K562 (cell line): ENCODE results near the gene BLCAP. TPM values are rescaled to one million over a fixed set of nuclear protein-coding genes. Genes with fewer than 3 reads are reported as not detected.

Source experiments
- BDP1 ChIP-seq: IDR thresholded peaks from 3 replicates; pipeline ENCODE4 v1.6.1; 2011; ENCODE audit not compliant: insufficient read length, insufficient read depth
- BHLHE40 ChIP-seq: IDR thresholded peaks from 2 replicates; pipeline ENCODE4 v1.6.1; 2011; ENCODE audit warnings: low read length, improper control_type of control experiment
- CCAR2 ChIP-seq: fragments of 200-400 bp; formaldehyde crosslinking; IDR thresholded peaks from 2 replicates; pipeline ENCODE4 v1.6.1; 2017; ENCODE audit warnings: mild to moderate bottlenecking, low read depth, low read length
- ETV5 ChIP-seq: sonication (generic); formaldehyde crosslinking; IDR thresholded peaks from 2 replicates; pipeline ENCODE4 v1.4.0; 2020; ENCODE audit warnings: low read depth, mild to moderate bottlenecking, missing genetic modification reagents
- FOS ChIP-seq: IDR thresholded peaks from 3 replicates; pipeline ENCODE4 v1.6.1; 2011; ENCODE audit not compliant: insufficient read length; ENCODE audit errors: extremely low read depth
- HDAC2 ChIP-seq: fragments of 450-650 bp; IDR thresholded peaks from 2 replicates; pipeline ENCODE4 v1.6.1; 2016; ENCODE audit warnings: mild to moderate bottlenecking
- L3MBTL2 ChIP-seq: fragments of 450-650 bp; IDR thresholded peaks from 2 replicates; pipeline ENCODE4 v1.6.1; 2016; ENCODE audit warnings: mild to moderate bottlenecking, moderate library complexity
- NCOA4 ChIP-seq: fragments of 450-650 bp; IDR thresholded peaks from 2 replicates; pipeline ENCODE4 v1.6.1; 2018; ENCODE audit warnings: mild to moderate bottlenecking; ENCODE audit not compliant: partially characterized antibody
- NFE2 ChIP-seq: IDR thresholded peaks from 2 replicates; pipeline ENCODE4 v1.6.1; 2014; ENCODE audit warnings: antibody characterized with exemption, low read depth
- NFXL1 ChIP-seq: fragments of 450-650 bp; formaldehyde crosslinking; IDR thresholded peaks from 2 replicates; pipeline ENCODE4 v1.4.0; 2021; ENCODE audit warnings: mild to moderate bottlenecking
- SIX5 ChIP-seq, 2 experiments: IDR thresholded peaks; 2 replicates each; pipeline ENCODE4 v1.6.1; 2011; ENCODE audit warnings: low read length in 2 of 2, borderline replicate concordance in 1 of 2, low read depth in 1 of 2, mild to moderate bottlenecking in 1 of 2, moderate library complexity in 1 of 2; ENCODE audit not compliant: insufficient read depth in 1 of 2
- SMAD2 ChIP-seq: fragments of 150-350 bp; IDR thresholded peaks from 2 replicates; pipeline ENCODE4 v1.6.1; 2014; ENCODE audit warnings: low read depth, mild to moderate bottlenecking, low read length
- TAF9B ChIP-seq: fragments of 450-650 bp; IDR thresholded peaks from 2 replicates; pipeline ENCODE4 v1.6.1; 2018; ENCODE audit warnings: mild to moderate bottlenecking; ENCODE audit not compliant: partially characterized antibody
- TCFL5 ChIP-seq: fragments of 250-450 bp; sonication (Bioruptor Pico); conservative IDR thresholded peaks from 2 replicates; pipeline ENCODE4 v1.6.1; 2021; ENCODE audit warnings: mild to moderate bottlenecking, moderate library complexity, matching md5 sums
- ZBTB17 ChIP-seq: fragments of 450-650 bp; formaldehyde crosslinking; IDR thresholded peaks from 2 replicates; pipeline ENCODE4 v1.4.0; 2020; ENCODE audit warnings: mild to moderate bottlenecking
- ZNF507 ChIP-seq: conservative IDR thresholded peaks from 2 replicates; pipeline ENCODE4 v1.6.1; 2017; ENCODE audit warnings: missing genetic modification characterization, missing compliant biosample characterization
- polyA plus RNA-seq, 8 experiments: library from polyadenylated mRNA; depleted of rRNA in 4 of 8; stranded (reverse) in 5 of 8; unstranded in 3 of 8; fragments of >200 nt; fragmentation: Nextera tagmentation in 2 of 8; fragmentation: Illumina TruSeq in 1 of 8; extraction: Ambion mirVana in 2 of 8; extraction: Trizol in 1 of 8; gene quantifications; 2 replicates each; pipeline versions ENCODE4 v1.2.1 to v1.2.3, GENCODE V29; 2011 to 2014; ENCODE audit warnings: inconsistent platforms in 1 of 8, missing spikeins in 1 of 8
- total RNA-seq, 7 experiments: library from RNA; depleted of rRNA in 6 of 7; stranded (reverse); fragments of >200 nt in 6 of 7; fragmentation: Illumina TruSeq in 2 of 7; extraction: Trizol in 2 of 7; gene quantifications; 2 replicates each; pipeline versions ENCODE4 v1.2.1 to v1.2.3, GENCODE V29; 2011 to 2021; ENCODE audit warnings: low replicate concordance in 1 of 7
- TF ChIP-seq, protein P1 (sequence below): sonication (generic); IDR thresholded peaks from 2 replicates; pipeline ENCODE4 v1.6.1; 2016
- TF ChIP-seq, protein P2 (sequence below): fragments of 250-450 bp; sonication (Bioruptor Pico); IDR thresholded peaks from 2 replicates; pipeline ENCODE4 v1.8.0; 2022; ENCODE audit warnings: inconsistent platforms, mild to moderate bottlenecking, moderate library complexity, borderline replicate concordance
- TF ChIP-seq, protein P3 (sequence below): sonication (generic); formaldehyde crosslinking; IDR thresholded peaks from 2 replicates; pipeline ENCODE4 v1.4.0; 2020; ENCODE audit warnings: mild to moderate bottlenecking, missing genetic modification reagents
- TF ChIP-seq, protein P4 (sequence below): fragments of 250-450 bp; sonication (Bioruptor Pico); IDR thresholded peaks from 2 replicates; pipeline ENCODE4 v1.8.0; 2021; ENCODE audit warnings: mild to moderate bottlenecking, moderate library complexity
- TF ChIP-seq, protein P5 (sequence below): fragments of 250-450 bp; sonication (Bioruptor Pico); IDR thresholded peaks from 2 replicates; pipeline ENCODE4 v1.8.0; 2021; ENCODE audit warnings: moderate library complexity, mild to moderate bottlenecking, inconsistent platforms

BLCAP gene
- total and polyA plus RNA-seq, 9 of the 15 experiments (the other 6 are each of a cell fraction or from before 2014, with no cell fraction given): 16.9 to 41.5 (median 27.6) TPM

DNA sequence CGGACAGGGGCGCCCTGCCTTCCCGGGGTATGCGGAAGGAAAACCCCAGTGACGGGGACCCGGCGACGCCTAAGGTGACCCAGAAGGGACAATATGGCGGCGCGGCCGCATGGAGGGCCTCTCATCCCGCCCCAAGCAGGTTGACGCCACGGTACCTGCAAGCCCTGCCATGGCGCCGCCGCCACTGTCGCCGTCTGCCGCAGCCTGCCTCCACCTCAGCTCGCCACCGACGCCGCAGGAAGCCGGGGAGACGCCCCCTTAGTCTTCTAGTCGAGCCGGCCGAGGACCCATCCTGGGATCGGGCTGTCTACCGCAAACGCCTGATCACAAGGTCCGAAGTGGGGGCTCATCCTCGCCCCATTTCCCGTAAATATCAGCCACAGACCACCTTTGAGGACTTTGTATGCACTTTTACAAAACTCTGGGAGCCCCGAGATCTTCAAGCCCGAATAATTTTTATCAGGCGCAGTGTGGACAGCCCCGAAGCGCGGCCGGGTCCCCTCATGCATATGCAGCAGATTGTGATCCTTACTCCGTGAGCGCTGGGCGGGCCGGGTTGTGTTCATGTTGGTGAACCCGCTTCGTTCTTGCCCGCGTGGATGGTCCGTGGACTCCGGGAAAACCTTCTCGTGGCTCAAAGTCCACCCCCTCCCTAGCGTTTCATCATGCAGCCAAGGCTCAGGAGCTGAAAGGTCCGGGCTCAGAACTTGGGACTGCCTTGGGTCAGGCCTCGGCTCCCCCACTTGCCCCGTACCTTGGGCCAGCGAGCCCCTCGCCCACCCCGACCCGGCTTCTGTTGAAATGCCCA lies at the start of gene BLCAP (continued):
- TF ChIP-seq, protein P1, sequence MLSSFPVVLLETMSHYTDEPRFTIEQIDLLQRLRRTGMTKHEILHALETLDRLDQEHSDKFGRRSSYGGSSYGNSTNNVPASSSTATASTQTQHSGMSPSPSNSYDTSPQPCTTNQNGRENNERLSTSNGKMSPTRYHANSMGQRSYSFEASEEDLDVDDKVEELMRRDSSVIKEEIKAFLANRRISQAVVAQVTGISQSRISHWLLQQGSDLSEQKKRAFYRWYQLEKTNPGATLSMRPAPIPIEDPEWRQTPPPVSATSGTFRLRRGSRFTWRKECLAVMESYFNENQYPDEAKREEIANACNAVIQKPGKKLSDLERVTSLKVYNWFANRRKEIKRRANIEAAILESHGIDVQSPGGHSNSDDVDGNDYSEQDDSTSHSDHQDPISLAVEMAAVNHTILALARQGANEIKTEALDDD: no peak
- TF ChIP-seq HDAC2: 0 out of 2 replicates have a peak, but pooled peaks have one; percentile 42
- TF ChIP-seq SIX5 (IDR thresholded peaks at IDR 0.05; ENCODE audit: borderline replicate concordance in 1 of 2, insufficient read depth in 1 of 2, low read depth in 1 of 2, low read length in 2 of 2): no peak
- TF ChIP-seq TAF9B: no peak
- TF ChIP-seq NFE2: peak; percentile 98
- no peak for TF ChIP-seq SMAD2
- TF ChIP-seq, protein P2, sequence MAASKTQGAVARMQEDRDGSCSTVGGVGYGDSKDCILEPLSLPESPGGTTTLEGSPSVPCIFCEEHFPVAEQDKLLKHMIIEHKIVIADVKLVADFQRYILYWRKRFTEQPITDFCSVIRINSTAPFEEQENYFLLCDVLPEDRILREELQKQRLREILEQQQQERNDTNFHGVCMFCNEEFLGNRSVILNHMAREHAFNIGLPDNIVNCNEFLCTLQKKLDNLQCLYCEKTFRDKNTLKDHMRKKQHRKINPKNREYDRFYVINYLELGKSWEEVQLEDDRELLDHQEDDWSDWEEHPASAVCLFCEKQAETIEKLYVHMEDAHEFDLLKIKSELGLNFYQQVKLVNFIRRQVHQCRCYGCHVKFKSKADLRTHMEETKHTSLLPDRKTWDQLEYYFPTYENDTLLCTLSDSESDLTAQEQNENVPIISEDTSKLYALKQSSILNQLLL (CRISPR knock-in tag): no peak
- TF ChIP-seq, protein P3, sequence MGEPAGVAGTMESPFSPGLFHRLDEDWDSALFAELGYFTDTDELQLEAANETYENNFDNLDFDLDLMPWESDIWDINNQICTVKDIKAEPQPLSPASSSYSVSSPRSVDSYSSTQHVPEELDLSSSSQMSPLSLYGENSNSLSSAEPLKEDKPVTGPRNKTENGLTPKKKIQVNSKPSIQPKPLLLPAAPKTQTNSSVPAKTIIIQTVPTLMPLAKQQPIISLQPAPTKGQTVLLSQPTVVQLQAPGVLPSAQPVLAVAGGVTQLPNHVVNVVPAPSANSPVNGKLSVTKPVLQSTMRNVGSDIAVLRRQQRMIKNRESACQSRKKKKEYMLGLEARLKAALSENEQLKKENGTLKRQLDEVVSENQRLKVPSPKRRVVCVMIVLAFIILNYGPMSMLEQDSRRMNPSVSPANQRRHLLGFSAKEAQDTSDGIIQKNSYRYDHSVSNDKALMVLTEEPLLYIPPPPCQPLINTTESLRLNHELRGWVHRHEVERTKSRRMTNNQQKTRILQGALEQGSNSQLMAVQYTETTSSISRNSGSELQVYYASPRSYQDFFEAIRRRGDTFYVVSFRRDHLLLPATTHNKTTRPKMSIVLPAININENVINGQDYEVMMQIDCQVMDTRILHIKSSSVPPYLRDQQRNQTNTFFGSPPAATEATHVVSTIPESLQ: no peak
- no peak for TF ChIP-seq NFXL1 (CRISPR knock-in tag)
- no peak for TF ChIP-seq FOS
- no peak for TF ChIP-seq NCOA4
- no peak for TF ChIP-seq ZNF507
- TF ChIP-seq, protein P4, sequence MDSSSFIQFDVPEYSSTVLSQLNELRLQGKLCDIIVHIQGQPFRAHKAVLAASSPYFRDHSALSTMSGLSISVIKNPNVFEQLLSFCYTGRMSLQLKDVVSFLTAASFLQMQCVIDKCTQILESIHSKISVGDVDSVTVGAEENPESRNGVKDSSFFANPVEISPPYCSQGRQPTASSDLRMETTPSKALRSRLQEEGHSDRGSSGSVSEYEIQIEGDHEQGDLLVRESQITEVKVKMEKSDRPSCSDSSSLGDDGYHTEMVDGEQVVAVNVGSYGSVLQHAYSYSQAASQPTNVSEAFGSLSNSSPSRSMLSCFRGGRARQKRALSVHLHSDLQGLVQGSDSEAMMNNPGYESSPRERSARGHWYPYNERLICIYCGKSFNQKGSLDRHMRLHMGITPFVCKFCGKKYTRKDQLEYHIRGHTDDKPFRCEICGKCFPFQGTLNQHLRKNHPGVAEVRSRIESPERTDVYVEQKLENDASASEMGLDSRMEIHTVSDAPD (CRISPR knock-in tag): no peak
- TF ChIP-seq, protein P5, sequence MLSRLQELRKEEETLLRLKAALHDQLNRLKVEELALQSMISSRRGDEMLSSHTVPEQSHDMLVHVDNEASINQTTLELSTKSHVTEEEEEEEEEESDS: no peak
- no peak for TF ChIP-seq BHLHE40
- no peak for TF ChIP-seq BDP1
- TF ChIP-seq TCFL5 (CRISPR knock-in tag): no peak
- TF ChIP-seq L3MBTL2: peak; percentile 87
- TF ChIP-seq ZBTB17 (CRISPR knock-in tag): no peak
- no peak for TF ChIP-seq ETV5
- no peak for TF ChIP-seq CCAR2
